GM18858 (cell line): ENCODE results near the gene SHKBP1.
"Not testable (repeated sequence)": the region's sequence is repeated elsewhere in the genome, so short reads cannot be mapped to it uniquely, and the experiment has no call there.

Source experiments
- ATAC-seq: cut with Tn5 transposase; IDR thresholded peaks from one replicate; pipeline ENCODE4 v1.9.1; 2021; ENCODE audit not compliant: unreplicated experiment

SHKBP1 gene

DNA sequence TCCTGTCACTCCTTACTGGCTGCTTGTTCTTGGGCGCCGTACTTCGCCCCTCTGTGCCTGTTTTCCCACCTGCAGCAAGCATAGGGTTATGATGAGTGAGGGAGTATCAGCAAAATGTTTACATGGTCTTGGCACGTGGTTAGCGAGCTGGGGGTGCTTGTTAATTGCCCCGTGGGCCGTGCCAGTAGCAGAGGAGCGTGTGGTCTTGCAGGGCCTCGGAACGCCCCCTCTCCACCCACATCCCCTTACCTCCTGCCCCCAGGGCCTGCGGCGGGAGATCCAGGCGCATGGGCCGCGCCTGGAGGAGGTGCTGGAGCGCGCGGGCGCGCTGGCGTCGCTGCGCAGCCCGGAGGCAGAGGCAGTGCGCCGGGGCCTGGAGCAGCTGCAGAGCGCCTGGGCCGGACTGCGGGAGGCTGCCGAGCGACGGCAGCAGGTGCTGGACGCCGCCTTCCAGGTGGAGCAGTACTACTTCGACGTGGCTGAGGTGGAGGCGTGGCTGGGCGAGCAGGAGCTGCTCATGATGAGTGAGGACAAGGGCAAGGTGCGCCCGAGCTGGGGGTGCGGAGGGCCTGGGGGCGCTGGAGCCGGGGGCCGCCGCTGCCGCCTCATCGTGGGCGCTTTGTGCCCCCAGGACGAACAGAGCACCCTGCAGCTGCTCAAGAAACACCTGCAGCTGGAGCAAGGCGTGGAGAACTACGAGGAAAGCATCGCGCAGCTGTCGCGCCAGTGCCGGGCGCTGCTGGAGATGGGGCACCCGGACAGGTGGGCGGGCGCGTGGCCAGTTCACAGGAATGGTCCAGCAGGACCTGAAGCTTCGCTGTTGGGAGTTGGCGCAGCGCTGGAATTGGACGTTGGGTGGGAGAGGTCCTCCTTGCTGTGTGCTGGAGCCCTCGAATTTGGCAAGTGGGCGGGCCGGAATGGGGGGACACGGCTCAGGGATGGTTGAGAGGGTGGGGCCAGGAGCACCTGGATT is 22.5 kb upstream of the SHKBP1 start:
- no peak for ATAC-seq

DNA sequence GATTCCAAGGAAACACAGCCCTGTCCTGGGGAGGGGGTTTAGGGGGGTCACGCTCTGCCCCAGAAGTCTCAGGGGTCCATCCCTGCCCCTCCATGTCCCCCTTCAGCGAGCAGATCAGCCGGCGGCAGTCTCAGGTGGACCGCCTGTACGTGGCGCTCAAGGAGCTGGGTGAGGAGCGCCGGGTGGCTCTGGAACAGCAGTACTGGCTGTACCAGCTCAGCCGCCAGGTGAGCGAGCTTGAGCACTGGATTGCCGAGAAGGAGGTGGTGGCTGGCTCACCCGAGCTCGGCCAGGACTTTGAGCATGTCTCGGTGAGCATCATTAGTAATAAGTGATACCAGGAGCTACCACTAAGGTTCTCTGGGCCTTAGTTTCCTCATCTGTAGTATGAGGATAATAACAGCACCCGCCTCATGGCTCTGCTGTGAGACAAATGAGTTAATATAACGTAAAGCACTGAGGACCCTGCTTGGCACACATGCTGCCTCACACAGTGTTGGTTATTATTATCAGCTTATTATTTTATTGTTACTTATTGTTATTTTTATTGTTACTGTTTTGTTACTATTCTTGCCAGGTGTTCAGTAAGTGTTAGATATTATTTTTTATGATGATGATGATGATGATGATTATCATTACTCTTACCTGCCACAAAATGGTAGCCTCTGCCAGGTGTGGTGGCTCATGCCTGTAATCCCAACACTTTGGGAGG is 20.5 kb upstream of the SHKBP1 start:
- ATAC-seq = no peak

DNA sequence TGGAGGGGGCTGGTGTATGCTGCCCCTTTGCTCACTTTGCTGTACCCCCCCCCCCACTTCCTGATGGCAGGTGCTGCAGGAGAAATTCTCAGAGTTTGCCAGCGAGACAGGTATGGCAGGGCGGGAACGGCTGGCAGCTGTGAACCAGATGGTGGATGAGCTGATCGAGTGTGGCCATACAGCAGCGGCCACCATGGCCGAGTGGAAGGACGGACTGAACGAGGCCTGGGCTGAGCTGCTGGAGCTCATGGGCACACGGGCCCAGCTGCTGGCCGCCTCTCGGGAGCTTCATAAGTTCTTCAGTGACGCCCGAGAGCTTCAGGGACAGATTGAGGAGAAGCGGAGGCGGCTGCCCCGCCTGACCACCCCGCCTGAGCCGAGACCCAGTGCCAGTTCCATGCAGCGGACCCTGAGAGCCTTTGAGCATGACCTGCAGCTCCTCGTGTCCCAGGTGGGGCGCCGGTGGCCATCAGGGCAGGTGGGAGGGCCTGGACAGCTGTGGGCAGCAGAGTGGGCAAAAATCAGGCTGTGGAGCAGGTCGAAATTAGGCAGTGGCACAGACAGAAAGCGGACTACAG is 19.6 kb upstream of the SHKBP1 start:
- ATAC-seq = no peak

DNA sequence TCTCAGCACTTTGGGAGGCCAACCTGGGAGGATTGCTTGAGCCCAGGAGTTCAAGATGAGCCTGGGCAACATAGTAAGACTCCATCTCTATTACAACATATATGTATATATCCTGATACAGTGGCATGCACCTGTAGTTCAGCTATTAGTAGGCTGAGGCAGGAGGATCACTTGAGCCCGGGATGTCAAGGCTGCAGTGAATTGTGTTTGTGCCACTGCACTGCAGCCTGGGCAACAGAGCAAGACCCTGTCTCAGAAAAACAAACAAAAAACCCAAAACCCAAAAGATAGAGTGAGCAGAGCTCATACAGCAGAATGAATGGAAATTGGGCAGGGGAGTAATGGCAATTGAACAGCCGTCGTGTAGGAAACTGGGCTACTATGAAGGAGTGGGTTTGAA is 17.3 kb upstream of the SHKBP1 start:
- no peak for ATAC-seq

DNA sequence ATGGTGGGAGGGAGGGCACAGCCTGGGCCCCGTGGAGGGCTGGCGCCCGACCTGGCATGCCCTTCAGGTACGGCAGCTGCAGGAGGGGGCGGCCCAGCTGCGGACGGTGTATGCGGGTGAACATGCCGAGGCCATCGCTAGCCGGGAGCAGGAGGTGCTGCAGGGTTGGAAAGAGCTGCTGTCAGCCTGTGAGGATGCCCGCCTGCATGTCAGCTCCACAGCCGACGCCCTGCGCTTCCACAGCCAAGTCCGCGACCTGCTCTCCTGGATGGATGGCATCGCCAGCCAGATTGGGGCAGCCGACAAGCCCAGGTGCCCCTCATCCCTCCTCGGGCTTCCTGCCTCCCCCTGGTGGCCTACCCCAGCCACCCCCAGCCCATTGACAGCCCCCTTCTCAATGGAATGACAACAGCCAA is 16.6 kb upstream of the SHKBP1 start:
- ATAC-seq = no peak

DNA sequence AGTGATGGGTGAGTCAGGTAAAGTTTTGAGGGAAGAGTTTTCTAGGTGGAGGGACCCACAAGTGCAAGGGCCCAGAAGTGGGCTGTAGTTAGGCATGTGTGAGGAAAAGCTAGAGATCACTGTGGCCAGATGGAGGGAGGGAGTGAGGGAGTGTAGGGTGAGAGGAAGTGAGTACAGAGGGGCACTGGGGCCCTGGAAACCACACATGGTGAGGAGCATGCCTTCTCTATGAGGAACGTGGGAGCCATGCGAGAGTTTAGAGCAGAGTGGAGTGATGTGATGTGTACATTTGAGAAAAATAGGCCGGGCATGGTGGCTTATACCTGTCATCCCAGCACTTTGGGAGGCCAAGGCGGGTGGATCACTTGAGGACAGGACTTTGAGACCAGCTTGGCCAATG is 14.7 kb upstream of the SHKBP1 start:
- no peak for ATAC-seq

DNA sequence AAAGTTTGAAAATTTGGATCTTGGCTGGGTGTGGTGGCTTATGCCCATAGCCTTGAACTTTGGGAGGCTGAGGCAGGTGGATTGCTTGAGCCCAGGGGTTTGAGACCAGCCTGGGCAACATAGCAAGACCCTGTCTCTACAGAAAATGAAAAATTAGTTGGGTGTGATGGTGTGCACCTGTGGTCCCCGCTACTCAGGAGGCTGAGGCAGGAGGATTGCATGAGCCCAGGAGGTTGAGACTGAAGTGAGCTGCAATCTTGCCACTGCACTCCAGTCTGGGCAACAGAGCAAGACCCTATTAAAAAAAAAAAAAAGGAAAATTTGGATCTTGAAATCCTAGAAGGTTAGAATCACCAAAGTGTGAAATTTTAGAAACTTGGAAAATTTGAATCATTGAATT is 12.1 kb upstream of the SHKBP1 start:
- ATAC-seq = not testable (repeated sequence)

DNA sequence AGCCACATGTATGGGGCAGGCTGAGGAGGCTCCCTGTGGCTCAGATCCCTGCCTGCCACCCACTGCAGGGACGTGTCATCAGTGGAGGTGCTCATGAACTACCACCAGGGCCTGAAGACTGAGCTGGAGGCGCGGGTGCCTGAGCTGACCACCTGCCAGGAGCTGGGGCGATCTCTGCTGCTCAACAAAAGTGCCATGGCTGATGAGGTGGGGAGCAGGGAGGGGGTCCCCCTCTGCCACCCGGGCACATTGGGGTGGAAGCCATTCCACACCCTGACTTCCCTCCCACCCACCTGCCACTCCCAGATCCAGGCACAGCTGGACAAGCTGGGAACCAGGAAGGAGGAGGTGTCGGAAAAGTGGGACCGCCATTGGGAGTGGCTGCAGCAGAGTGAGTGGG is 11.3 kb upstream of the SHKBP1 start:
- no peak for ATAC-seq

DNA sequence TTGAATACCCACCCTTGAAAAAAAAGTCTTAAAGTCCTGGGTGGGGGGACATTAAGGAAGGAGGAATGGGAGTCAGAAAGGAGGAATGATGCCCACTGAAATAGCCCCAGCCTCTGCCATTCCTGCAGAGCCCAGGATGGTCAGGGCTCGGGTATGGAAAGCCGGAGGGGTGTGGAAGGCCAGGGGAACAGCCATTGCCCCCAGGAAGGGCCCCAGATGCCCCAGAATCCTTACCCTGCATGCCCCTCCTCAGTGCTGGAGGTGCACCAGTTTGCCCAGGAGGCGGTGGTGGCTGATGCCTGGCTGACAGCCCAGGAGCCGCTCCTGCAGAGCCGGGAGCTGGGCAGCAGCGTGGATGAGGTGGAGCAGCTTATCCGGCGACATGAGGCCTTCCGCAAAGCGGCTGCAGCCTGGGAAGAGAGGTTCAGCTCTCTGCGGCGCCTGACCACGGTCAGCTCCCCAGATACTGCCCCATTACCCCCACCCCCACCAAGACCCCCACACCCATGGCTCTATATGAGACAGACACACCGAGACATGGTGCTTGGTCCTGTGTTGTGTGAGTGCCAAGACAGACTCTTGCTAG is 10.7 kb upstream of the SHKBP1 start:
- ATAC-seq = no peak

DNA sequence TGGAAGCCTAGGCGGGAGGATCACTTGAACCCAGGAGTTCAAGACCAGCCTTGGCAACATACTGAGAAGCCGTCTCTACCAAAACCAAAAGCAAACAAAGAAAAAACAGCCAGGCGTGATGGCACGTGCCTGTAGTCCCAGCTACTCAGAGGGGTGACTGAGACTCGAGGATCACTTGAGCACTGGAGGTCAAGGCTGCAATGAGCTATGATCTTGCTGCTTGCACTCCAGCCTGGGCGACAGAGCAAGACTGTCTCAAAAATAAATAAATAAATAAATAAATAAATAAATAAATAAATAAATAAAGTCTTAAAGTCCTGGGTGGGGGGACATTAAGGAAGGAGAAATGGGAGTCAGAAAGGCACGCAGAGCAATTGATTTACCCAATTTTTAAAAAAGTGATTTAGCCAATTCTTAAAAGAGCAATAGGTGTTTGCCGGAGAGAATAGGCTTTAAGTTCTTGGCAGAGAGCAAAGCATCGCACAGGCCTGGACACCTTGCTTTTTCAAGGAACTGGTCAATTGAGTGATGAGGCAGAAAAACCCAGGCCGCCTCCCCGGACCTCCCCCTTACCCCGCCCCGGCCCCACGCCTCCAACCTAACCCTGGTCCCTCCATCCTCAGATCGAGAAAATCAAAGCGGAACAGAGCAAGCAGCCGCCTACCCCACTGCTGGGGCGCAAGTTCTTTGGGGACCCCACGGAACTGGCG is 9.5 kb upstream of the SHKBP1 start:
- ATAC-seq = no peak

DNA sequence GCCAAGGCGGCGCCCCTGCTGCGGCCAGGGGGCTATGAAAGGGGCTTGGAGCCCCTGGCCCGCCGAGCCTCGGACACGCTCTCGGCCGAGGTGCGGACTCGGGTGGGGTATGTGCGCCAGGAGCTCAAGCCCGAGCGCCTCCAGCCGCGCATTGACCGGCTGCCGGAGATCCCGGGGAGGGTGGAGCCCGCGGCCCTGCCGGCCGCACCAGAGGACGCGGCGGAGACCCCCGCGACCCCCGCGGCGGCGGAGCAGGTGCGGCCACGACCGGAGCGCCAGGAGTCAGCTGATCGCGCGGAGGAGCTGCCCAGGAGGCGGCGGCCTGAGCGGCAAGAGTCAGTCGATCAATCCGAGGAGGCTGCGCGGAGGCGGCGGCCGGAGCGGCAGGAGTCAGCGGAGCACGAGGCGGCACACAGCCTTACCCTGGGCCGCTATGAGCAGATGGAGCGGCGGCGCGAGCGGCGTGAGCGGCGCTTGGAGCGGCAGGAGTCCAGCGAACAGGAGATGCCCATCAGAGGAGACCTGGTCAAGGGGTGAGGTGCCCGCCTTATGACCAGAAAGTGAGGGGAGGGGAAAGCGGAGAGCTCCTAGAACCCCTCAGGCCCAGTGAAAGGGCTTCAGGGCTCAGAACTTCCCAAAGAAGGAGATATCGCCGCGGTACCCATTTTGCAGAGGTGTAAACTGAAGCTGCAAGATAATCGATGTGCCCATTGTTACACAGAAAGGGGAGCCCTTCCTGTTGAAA is 8.8 kb upstream of the SHKBP1 start:
- no peak for ATAC-seq

DNA sequence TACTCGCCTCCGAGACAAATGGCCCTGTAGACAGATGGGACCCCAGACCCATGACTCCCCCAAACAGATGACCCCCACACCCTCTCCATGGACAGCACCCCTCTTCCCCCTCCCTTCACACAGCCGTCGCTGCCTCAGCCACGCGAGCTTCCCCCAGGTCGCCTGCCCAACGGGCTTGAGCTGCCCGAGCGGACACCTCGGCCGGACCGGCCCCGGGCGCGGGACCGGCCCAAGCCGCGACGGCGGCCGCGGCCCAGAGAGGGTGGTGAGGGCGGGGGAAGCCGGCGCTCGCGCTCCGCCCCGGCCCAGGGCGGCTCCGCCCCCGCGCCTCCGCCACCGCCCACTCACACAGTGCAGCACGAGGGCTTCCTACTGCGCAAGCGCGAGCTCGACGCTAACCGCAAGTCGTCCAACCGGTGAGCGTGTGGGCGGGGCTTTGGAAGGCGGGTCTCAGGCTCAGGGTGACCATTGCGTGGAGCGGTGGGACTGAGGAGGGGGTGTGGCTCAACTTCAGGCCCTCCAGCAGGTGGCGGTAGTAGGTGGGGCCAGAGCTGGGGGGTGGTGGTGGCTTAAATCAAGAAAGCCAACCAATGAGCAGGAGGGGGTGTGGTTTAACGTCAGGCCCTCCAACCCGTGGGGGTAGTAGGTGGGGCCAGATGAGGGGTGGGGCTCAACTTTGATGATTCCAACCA is 6.2 kb upstream of the SHKBP1 start:
- ATAC-seq = peak; percentile 58

DNA sequence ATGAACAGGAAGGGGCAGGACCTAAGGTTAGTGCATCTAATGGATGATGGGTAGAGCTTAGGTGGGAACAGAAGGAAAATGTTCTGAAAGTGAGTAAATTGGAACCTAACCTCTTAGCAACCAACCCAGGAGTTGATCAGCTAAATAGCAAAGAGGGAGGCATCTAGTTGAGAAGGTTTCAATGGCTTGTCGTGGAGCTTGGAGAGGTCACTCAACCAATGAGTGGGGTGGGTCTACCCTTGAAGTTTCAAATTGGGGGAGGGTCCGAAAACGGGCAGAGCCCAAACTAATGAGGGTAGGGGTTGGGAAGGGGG is 5.7 kb upstream of the SHKBP1 start:
- peak; percentile 30 for ATAC-seq

DNA sequence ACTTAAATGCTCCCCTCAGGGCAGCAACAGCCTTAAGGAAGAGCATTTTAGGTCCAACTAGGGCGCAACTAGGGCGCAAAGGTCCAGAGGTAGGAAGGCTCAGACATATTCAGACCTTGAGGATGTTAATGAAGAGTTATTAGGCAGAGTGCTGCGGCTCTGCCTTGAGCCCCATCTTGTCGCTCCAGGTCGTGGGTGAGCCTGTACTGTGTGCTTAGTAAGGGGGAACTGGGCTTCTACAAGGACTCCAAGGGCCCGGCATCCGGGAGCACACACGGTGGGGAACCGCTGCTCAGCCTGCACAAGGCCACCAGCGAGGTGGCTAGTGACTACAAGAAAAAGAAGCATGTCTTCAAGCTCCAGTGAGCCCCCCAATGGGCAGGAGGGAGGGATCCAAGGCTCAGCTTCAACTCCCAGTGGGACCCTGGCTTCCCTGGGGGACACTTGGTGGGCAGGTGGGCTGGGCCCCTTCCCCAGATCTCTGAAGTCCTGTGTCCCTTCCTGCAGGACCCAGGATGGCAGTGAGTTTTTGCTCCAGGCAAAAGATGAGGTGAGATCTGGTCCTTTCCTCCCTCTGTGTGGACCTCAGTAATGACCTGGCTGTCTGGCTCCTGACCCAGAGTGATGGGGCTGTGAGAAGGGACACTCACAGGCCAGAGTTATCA is 4.7 kb upstream of the SHKBP1 start:
- ATAC-seq = no peak

DNA sequence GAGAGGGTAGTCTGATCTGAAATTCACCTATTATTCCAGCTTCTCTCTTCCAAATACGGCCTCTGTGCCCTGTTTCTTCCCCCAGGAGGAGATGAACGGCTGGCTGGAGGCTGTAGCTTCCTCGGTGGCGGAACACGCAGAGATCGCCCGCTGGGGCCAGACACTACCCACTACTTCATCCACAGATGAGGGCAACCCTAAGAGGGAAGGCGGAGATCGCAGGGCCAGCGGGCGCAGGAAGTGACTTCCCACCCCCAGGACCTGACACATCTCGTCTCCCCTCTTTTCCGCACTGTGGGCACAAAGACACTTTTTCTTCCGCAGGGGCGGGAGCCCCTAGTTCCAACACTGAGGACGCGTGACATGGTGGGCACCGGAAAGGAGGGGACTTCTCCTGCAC is 1.3 kb upstream of the SHKBP1 start:
- no peak for ATAC-seq

DNA sequence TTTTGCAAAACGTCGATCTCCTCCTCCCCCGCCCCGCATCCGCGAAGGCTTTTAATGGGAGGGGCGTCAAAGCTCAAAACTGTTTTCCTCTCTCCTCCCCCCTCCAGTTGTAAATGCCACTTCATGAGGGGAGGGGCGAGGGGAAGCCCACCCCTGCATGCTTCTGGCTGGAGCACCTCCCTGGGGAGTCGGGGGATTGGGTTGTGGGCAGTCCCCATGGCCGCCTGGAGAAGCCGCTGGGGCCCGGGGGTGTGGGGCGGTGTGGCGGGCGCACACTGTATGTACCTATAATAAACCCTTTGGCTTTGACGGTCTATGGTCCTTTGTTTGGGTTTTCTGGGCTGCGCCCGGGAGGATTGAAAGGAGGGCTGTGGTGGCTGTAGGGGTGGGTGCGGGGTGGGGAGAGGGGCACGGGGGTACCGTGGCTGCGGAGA is 505 bp upstream of the SHKBP1 start:
- ATAC-seq = no peak

DNA sequence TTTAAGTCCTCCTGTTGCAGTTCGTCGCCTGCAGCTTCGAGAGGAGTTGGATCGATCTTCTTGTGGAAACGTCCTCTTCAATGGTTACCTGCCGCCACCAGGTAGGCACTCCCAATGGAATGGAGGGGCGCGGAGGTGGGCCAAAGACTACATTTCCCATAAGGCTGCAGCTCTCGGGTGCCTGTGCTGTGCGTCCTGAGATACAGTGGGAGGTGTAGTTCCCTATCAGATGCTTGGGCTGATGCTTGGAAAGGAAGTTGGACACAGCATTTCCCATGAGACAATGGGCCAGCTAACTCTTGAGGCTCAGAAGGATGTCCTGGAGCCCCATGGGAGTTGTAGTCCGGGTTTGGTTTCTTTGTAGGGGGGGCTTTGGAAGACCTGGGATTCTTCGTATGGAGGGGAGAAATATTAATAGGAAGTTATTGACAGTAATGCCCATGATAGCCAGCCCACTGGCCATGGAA is 1.8 kb downstream of the SHKBP1 start:
- ATAC-seq = no peak

DNA sequence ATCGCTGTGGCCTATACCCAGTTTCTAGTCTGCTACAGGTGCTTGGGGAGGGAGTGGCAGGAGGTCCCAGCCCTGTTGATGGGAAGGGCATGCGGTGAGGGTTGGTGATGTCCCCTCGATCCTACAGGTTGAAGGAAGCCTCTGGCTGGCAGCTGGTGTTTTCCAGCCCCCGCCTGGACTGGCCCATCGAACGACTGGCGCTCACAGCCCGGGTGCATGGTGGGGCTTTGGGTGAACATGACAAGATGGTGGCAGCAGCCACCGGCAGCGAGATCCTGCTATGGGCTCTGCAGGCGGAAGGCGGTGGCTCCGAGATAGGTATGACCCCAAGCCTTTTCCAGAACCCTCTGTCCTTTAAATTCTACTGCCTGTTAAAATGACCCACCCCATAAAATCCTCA is 3.9 kb downstream of the SHKBP1 start:
- ATAC-seq = no peak

DNA sequence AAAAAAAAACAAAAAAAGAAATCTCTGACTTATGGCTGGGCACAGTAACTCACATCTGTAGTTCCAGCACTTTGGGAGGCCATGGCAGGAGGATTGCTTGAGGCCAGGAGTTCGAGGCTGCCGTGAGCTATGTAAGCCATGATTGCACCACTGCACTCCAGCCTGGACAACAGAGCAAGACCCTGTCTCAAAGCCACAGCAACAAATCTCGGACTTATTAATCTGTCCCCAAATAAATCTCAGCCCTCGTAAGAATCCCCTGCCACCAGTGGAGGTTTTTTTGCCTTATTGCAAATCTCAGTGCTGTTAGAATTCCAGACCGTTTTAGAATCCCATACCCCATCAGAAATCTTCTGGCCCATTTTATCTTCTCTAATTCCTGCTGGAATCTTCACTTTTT is 4.9 kb downstream of the SHKBP1 start:
- no peak for ATAC-seq
